Uterus (tissue), 4 donors: ENCODE measurements around the gene PRPF19. TPM values are rescaled to one million over a fixed set of nuclear protein-coding genes. Genes with fewer than 3 reads are reported as not detected.
A peak's percentile ranks its signal among the peaks of the same experiment; 100 is the strongest.

Source experiments
- DNase-seq, 2 donors: peaks; one replicate each; pipeline ENCODE4 v3.0.0-alpha.2; 2019 to 2020
- H3K27ac ChIP-seq, 2 donors: fragments of 200-600 bp; sonication (generic); 1 replicate in 1 of 2; 2 replicates in 1 of 2; pipeline ENCODE4 v1.5.1; 2016 to 2018
- H3K27me3 ChIP-seq, 2 donors: fragments of 200-600 bp; sonication (generic); one replicate each; pipeline ENCODE4 v1.5.1; 2018 to 2019; ENCODE audit warnings: control low read depth in 1 of 2
- H3K36me3 ChIP-seq, 2 donors: fragments of 200-600 bp; sonication (generic); one replicate each; pipeline ENCODE4 v1.5.1; 2019; ENCODE audit warnings: control low read depth in 1 of 2
- H3K4me1 ChIP-seq, 2 donors: fragments of 200-600 bp; sonication (generic); one replicate each; pipeline ENCODE4 v1.5.1; 2018 to 2019; ENCODE audit warnings: control low read depth in 1 of 2
- H3K4me3 ChIP-seq, 2 donors: fragments of 200-600 bp; sonication (generic); 1 replicate in 1 of 2; 2 replicates in 1 of 2; pipeline ENCODE4 v1.5.1; 2018 to 2019; ENCODE audit warnings: mild to moderate bottlenecking in 1 of 2
- H3K9me3 ChIP-seq, 2 donors: fragments of 200-600 bp; sonication (generic); one replicate each; pipeline ENCODE4 v1.5.1; 2019; ENCODE audit warnings: control low read depth in 1 of 2
- POLR2A ChIP-seq, 2 donors: fragments of 450-650 bp; IDR thresholded peaks; one replicate each; pipeline ENCODE4 v1.6.1; 2016; ENCODE audit warnings: antibody characterized with exemption in 2 of 2, mild to moderate bottlenecking in 1 of 2, moderate library complexity in 1 of 2
- intact Hi-C: fragments of 100-400 bp; cut with DNase I; formaldehyde crosslinking; loops from one replicate; pipeline ENCODE4 v1.15.1; 2023; ENCODE audit warnings: low total_unique reads
- total RNA-seq, 4 donors: library from RNA; depleted of rRNA in 3 of 4; stranded (reverse); fragments of >200 nt in 3 of 4; gene quantifications; one replicate each; pipeline versions ENCODE4 v1.1.0 to v1.2.4, GENCODE V29; 2014 to 2023
- TF ChIP-seq, protein P1 (sequence below), 4 experiments: fragments of 200-600 bp in 2 of 4; fragments of 450-650 bp in 2 of 4; sonication (generic) in 2 of 4; IDR thresholded peaks; one replicate each; pipeline ENCODE4 v1.5.1; 2016 to 2019; ENCODE audit warnings: antibody characterized with exemption in 4 of 4, mild to moderate bottlenecking in 2 of 4, moderate library complexity in 1 of 4
- donor health status: DM: yes; HTN: yes; CAD: no.

The PRPF19 gene
- total RNA-seq, 4 donors from 2014 or later, result 19.4 to 70.1 (median 50.2) TPM

DNA sequence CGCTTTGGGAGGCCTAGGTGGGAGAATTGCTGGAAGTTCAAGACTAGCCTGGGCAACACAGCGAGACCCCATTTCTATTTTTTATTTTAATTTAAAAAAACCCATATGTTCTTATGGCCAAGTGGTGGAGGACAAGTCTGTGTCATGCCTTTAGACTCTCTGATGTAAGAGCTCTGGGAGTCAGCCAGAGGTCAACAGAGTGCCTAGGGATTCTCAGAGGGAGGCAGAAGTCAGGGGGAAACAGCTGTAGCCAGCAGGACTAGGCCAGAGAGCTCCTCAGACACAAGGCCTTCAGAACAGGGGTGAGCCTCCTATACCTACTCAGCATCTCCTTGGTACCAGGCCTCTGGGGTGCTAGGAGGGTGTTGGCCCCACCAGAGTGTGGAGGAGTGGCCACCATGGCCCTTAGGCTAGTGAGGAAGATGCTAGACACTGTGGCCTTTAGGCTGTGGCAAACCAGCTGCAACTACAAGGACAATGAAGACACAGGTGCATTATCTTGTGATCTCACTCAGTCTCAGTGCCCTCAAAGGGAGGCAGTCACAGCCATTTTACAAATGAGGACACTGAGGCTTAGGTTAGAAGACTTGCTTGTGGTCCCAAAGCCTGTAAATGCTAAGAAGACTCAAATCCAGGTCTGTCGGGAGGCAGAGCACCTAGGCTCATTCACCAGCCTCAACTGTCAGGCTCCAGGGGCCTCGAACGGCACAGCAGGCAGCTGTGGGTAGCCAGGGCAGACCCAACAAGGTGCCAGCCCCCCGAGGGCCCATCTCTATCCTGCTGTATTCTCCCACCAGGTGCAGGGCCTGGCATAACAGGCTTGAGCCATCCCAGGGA lies 34.0 kb downstream of the PRPF19 start:
- H3K36me3 ChIP-seq, result no peaks in the 10 kb centered on the region
- DNase-seq, result peak in 1 of 2 donors; percentile 54
- H3K27ac ChIP-seq, result no peak overlapping the region
- H3K9me3 ChIP-seq, result no peaks in the 10 kb centered on the region
- H3K27me3 ChIP-seq, result no peaks in the 10 kb centered on the region
- TF ChIP-seq, protein P1, sequence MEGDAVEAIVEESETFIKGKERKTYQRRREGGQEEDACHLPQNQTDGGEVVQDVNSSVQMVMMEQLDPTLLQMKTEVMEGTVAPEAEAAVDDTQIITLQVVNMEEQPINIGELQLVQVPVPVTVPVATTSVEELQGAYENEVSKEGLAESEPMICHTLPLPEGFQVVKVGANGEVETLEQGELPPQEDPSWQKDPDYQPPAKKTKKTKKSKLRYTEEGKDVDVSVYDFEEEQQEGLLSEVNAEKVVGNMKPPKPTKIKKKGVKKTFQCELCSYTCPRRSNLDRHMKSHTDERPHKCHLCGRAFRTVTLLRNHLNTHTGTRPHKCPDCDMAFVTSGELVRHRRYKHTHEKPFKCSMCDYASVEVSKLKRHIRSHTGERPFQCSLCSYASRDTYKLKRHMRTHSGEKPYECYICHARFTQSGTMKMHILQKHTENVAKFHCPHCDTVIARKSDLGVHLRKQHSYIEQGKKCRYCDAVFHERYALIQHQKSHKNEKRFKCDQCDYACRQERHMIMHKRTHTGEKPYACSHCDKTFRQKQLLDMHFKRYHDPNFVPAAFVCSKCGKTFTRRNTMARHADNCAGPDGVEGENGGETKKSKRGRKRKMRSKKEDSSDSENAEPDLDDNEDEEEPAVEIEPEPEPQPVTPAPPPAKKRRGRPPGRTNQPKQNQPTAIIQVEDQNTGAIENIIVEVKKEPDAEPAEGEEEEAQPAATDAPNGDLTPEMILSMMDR (IDR thresholded peaks at IDR 0.05), result no peak
- TF ChIP-seq POLR2A (IDR thresholded peaks at IDR 0.05), result no peak
- H3K4me3 ChIP-seq, result no peak overlapping the region
- no peaks in the 10 kb centered on the region for H3K4me1 ChIP-seq
- intact Hi-C loops, result no loop called here

DNA sequence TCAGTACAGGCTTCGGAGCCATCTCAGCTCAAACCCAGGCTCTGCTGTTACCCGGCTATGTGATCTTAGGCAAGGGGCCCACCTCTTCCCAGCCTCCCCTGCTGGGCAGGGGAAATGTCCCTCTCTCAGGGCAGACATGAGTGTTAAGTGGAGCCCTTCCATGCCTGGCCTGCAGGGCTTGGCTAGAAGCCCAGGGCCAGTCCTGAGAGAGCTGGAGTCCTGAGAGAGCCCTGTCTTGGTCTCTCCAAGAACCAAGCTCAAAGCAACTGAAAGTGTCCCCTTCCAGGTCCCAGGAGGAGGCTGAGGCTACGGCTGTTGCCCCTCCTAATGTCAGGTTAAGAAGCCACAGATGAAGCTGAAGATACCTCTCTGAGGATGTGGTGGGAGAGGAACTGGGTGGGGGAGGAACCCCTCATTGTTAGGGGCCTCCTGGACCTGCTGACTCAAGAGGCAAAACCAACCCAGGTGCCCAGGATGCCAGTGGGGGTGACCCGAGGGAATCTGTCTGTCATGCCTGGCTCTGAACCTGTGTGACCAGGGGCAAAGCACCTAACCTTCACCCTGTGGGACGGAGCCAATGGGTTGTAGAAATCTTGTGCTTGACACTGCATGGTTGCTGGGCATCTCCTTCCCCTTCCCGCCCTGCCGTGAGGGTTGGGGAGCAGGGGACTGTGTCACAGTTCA lies 34.9 kb downstream of the PRPF19 start:
- no peaks in the 10 kb centered on the region for H3K9me3 ChIP-seq
- intact Hi-C loops, result no loop called here
- H3K36me3 ChIP-seq, result no peaks in the 10 kb centered on the region
- H3K27me3 ChIP-seq, result no peaks in the 10 kb centered on the region
- no peak overlapping the region for H3K27ac ChIP-seq
- H3K4me3 ChIP-seq, result no peak overlapping the region
- no peaks in the 10 kb centered on the region for H3K4me1 ChIP-seq
- TF ChIP-seq POLR2A (IDR thresholded peaks at IDR 0.05), result no peak
- TF ChIP-seq, protein P1 (IDR thresholded peaks at IDR 0.05), result no peak
- DNase-seq, result peak in 1 of 2 donors; percentile 14

DNA sequence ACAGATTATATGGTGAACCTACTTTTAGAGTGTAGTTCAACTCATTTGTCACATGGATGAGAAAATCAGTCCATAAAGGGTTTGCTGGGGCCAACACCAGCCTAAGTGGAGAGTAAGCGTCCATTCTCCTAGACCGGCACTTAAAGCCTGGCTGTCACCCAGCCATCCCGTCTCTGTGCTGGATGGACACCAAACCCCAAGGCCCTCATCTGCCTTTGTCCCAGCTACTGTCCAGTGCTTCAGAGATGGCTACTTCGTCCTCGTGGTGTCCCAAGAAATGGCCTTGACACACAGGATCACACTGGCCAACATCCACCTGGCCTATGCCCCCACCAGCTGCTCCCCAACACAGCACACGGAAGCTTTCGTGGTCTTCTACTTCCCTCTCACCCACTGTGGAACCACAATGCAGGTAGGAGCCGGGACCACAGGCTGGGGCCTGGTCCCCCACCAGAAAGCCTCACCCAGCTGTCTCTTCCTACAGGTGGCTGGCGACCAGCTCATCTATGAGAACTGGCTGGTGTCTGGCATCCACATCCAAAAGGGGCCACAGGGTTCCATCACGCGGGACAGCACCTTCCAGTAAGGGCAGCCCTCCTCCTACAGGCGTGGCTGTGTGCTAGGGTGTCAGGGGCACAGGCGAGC lies 35.5 kb downstream of the PRPF19 start:
- intact Hi-C loops, result no loop called here
- TF ChIP-seq, protein P1 (IDR thresholded peaks at IDR 0.05), result no peak
- no peak for TF ChIP-seq POLR2A (IDR thresholded peaks at IDR 0.05)
- H3K36me3 ChIP-seq, result no peaks in the 10 kb centered on the region
- H3K27me3 ChIP-seq, result no peaks in the 10 kb centered on the region
- DNase-seq, result peak in 1 of 2 donors; percentile 11
- no peaks in the 10 kb centered on the region for H3K4me1 ChIP-seq
- no peaks in the 10 kb centered on the region for H3K9me3 ChIP-seq
- no peak overlapping the region for H3K27ac ChIP-seq
- no peak overlapping the region for H3K4me3 ChIP-seq

DNA sequence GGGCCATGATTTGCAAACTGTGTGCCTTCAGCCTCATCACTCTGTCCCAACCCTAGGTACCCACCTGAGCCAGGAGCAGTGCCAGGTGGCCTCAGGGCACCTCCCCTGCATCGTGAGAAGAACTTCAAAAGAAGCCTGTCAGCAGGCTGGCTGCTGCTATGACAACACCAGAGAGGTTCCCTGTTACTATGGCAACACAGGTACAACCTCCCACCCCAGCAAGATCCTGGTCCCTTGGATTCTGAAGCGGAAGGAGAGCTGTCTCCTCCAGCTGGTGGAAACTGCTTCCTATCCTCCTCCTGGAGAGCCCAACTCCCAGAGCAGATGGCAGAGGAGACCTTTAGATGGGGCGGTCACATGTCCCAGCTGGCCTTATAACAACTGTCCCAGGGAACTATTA lies 36.1 kb downstream of the PRPF19 start:
- H3K36me3 ChIP-seq, result no peaks in the 10 kb centered on the region
- H3K4me1 ChIP-seq, result no peaks in the 10 kb centered on the region
- H3K9me3 ChIP-seq, result no peaks in the 10 kb centered on the region
- no peak overlapping the region for H3K27ac ChIP-seq
- intact Hi-C loops, result no loop called here
- TF ChIP-seq POLR2A (IDR thresholded peaks at IDR 0.05), result no peak
- TF ChIP-seq, protein P1 (IDR thresholded peaks at IDR 0.05), result no peak
- DNase-seq, result no peak
- no peak overlapping the region for H3K4me3 ChIP-seq
- H3K27me3 ChIP-seq, result no peaks in the 10 kb centered on the region

DNA sequence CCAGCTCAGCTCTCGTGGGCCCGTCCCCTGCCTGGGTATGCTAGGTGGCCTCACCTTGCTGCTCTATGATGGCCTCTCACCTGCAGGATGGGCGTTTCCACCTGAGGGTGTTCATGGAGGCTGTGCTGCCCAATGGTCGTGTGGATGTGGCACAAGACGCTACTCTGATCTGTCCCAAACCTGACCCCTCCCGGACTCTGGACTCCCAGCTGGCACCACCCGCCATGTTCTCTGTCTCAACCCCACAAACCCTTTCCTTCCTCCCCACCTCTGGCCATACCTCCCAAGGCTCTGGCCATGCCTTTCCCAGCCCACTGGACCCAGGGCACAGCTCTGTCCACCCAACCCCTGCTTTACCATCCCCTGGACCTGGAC lies 36.9 kb downstream of the PRPF19 start:
- Histone ChIP-seq H3K9me3 (no peaks in the 10 kb centered on the region), H3K4me3 (no peak overlapping the region), H3K27ac (no peak overlapping the region), H3K4me1 (no peaks in the 10 kb centered on the region), H3K36me3 (no peaks in the 10 kb centered on the region), H3K27me3 (no peaks in the 10 kb centered on the region)
- TF ChIP-seq, protein P1 (IDR thresholded peaks at IDR 0.05), result no peak
- TF ChIP-seq POLR2A (IDR thresholded peaks at IDR 0.05), result no peak
- intact Hi-C loops, result no loop called here
- DNase-seq, result no peak
